HG03378 (cell line): ENCODE measurements around the gene AGAP9.
"Not testable (repeated sequence)": the region's sequence is repeated elsewhere in the genome, so short reads cannot be mapped to it uniquely, and the experiment has no call there.

Source experiments
- ATAC-seq: cut with Tn5 transposase; IDR thresholded peaks from one replicate; pipeline ENCODE4 v1.9.1; 2021; ENCODE audit warnings: mild to moderate bottlenecking, moderate library complexity; ENCODE audit not compliant: unreplicated experiment

AGAP9 gene

DNA sequence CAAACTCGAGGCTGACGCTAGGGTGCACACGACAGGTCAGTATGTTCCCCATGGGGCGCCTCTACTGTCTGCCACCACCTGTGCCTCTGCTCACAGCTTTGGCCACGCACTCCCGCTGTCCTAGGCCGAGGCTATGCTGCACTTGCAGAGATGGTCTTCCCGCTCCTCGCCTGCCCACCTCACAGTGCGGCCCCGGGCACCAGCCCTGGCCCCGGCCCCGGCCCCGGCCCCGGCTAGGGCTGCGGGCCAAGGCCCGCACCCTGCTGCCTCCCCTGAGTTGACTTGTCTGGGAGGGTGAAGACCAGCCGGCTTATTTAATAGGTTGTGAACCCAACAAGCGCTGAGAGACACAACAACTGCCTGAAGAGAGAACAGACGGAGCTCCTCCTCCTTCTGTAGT lies at the start of gene AGAP9:
TSS of gene AGAP9 (minus strand) at position 164 of the 400 bp plus-strand sequence. CDS start at position 52, 112 bp downstream.
- ATAC-seq, result not testable (repeated sequence)

DNA sequence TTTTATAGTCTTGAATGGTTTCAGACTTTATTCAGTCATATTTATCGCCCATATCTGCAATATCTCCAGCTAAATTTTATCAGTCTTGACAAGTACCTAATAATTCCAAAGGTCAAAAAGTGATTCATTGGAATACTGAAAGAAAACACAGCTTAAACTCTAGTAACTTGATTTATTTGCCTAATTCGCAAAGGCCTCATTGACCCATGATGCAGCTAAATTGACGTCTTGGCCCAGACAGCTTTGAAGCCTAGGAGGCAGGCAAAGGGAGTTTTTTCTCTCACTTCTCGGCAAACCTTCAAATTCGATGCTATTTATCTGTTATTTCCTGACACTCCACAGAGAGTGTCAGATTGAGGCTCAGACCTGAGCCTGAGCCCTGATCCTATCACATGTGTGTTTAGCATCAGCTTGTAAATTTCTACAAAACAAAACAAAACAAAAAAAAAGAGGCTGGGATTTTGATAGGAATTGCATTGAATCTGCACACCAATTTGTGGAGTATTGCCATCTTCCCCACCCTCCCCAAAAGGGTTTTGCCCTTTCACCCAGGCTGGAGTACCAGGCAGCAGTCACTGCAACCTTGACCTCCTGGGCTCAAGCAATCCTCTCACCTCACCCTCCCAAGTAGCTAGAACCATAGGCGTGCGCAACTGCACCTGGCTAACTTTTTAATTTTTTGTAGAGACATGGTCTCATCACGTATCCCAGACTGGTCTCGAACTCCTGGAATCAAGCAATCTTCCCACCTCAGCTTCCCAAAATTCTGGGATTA lies 47.9 kb upstream of the AGAP9 start:
- ATAC-seq, result not testable (repeated sequence)

DNA sequence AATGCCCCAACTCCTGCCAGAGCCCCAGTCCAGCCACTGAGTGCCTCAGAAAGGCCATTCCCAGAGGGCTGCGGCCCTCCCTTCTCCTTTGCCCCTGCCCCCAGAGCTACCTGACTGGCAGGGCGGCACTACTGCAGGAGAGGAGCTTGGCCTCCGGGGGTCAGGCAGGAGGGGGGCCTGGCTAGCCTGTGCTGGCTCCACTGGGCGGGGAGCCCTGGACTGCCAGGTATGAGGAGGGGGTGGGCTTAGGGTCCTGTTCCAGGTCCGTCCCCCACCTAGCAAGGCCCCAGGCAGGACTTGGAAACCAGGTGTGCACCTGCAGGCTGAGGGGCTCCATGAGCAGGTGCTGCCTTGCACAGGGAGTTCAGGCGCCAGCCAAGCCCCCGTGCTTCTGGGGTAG lies 43.3 kb upstream of the AGAP9 start:
- not testable (repeated sequence) for ATAC-seq

DNA sequence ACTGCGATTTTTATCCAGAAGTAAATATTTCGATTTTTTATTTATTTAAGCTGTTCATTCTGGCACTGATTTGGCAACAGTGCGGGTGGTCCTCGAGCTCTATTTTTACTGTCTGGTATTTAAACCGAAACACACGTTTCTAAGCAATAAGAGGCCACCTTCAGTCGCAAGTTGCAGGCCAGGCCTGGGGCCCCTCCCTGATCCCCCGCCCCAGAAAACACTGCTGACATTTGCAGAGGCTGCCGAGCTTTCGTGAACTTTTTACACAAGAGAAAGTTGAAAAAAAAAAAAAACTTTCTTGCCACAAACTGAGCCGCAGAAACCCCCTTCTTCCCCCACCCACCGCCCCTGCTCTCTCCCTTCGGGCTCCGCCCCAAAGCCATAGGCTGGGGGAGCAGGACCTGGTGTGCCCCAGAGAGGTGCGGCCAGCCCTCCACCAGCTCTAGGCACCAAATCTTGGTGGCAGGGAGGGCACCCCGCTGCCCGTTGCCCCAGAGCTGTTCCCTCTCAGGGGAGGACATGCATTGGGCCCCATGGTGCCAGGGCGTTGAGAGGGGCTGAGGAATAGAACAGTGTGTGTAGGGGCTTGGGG lies 42.8 kb upstream of the AGAP9 start:
- ATAC-seq, result not testable (repeated sequence)

DNA sequence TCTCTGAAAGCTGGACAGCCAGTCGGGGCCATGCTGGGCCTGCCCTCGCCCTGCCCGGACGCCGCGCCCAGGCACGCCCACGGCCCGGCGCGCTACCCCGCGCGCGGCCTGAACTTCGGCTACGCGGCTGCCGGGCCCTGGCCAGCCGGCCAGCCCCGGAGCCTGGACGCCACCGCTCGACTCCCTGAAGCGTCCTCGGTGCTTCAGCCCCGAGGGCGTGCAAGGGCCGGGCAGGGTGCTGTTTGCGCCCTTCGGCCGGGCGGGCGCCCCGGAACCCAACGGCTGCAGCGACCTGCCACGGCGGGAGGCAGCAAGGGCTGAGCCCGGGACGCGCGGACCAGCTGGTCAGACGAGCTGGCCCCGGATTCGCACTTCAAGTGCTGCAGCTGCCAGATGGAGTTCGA lies 42.1 kb upstream of the AGAP9 start:
- ATAC-seq, result not testable (repeated sequence)

DNA sequence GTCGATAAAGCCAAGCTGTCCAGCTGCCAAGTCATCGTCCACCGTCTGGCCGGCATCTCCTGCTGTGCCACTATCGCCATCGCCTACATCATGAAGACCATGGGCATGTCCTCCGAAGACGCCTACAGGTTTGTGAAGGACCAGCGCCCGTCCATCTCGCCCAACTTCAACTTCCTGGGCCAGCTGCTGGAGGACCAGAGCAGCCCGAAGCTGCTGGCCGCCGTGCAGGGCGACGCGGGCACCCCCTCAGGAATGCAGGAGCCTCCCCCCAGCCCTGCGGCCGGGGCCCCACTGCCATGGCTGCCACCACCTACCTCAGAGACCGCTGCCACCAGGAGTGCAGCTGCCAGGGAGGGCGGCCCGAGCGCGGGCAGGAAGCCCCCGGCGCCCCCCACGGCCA lies 41.5 kb upstream of the AGAP9 start:
- not testable (repeated sequence) for ATAC-seq

DNA sequence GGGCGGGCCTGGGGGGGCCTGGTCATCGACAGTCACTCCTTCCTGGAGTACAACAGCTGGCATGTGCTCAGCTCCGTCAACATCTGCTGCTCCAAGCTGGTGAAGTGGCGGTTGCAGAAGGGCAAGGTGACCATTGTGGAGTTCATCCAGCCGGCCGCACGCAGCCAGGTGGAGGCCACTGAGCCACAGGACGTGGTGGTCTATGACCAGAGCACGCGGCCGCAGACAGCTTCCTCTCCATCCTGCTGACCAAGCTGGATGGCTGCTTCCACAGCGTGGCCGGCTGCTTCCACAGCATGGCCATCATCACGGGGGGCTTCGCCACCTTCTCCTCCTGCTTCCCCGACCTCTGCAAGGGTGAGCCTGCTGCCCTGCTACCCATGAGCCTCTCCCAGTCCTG lies 40.9 kb upstream of the AGAP9 start:
- ATAC-seq, result not testable (repeated sequence)

DNA sequence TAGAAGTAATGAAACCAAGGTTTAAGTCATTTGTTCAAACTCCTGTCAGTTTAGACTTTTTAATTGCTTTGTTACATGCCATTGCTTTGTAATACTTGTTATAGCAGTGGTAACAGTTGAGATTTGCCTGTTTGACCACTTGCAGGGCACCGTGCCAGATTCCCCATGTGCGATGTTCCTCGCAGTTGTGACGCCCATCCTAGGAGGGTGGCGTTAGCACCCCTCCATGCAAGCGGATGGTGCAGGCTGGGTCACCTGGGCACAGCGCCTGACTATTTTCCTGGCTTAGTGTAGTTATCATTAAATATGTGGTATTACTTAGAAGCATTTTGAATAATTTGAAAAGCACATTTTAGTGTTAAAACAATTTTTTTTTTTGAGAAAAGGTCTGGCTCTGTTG lies 37.0 kb upstream of the AGAP9 start:
- ATAC-seq, result not testable (repeated sequence)

DNA sequence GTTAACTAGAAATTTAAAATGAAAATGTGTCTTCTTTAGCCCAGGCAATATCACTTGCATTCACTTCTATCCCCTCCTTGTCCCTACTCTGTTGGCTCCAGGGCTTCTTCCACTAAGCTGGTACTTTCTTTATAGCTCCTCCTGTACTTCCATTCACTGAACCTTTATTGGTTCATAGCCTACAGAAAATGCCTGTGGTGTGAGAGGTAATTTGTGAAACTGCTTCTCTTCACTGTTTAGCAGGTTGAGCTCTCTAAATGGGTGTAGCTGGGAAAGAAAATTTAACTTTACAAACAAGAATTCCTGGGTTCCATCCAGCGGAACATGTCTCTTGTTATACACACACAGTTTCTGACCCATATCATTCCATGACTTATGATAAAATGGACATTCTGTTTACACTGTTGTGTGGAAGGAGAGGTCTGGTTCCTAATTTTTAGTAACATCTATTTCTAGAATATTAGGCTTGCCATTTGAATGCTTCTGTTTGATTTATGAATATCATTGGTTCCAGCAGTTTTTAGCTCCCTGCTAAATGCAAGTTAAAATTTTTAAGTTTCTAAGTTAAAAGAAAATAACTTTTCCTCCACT lies 36.4 kb upstream of the AGAP9 start:
- not testable (repeated sequence) for ATAC-seq

DNA sequence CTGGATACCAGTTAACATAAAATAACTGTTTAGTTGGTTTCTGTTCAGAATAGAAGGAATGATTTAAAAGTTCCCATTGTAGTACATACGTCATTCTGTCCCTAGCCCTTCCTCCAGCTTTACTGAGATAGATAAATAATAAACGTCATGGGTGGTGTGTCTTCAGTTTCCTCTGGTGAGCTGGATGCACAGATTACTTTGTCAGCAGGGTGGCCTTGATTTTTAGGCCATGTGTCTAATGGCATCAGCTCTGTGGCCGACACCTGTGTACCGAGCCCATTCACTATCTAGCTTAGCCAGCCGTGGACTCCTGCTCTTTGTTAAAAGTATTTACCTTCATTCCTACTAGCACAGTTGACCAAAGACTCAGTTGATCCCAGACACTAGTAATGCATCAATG lies 34.7 kb upstream of the AGAP9 start:
- ATAC-seq, result not testable (repeated sequence)

DNA sequence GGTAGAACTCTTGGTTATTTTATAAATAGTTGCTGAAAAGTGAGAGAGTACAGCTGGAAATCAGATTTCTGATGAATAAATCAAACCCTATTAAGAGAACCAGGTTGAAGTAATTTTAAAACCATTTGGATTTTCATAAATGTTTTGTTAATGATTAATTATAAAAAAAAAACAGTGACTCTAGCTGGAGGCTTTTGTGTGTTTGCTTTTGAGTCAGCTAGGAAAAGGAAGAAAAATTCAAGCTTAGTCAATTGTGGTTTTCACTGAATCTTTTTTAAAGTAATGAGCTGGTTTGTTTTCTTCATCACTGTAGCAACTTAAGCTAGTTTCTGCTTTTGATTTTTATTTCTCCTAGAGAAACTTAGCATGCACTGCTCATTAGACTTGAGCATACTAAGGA lies 34.2 kb upstream of the AGAP9 start:
- ATAC-seq, result peak; percentile 46

DNA sequence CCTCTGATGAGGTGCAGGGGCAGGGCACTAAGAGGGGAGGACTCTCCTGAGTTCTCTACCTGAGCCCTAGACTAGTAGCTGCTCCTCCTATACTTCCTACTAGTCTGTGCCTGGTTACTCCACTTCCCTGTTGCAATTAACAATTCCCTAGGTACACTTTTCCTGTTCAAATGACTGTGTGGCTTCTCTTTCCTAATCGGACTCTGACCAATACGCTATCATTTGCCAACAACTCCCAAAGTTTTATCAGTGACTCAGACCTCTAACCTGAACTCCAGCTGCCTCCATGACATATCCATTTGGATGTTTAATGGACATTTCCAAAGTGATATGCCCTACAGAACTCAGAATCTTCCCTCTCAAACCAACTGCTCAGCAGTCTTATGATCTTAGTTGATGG lies 31.9 kb upstream of the AGAP9 start:
- ATAC-seq, result not testable (repeated sequence)

DNA sequence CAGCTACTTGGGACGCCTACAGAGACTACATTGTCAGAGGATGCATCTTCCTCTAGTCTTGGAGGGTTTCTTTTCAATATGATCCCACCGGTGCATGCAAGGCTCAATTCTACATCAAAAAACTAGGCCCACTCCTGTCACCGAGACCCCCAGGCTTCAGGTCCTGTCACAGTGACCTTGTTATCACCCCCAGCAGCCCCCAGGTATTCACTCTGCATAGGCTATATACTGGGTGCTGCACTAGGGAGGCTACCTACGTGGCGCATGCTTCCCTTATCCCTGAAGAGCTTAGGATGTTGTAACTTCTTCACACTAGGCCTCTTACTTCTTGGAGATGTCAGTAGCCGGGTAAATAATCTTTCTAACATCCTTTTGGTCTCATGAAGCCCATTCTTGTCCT lies 31.1 kb upstream of the AGAP9 start:
- ATAC-seq, result not testable (repeated sequence)

DNA sequence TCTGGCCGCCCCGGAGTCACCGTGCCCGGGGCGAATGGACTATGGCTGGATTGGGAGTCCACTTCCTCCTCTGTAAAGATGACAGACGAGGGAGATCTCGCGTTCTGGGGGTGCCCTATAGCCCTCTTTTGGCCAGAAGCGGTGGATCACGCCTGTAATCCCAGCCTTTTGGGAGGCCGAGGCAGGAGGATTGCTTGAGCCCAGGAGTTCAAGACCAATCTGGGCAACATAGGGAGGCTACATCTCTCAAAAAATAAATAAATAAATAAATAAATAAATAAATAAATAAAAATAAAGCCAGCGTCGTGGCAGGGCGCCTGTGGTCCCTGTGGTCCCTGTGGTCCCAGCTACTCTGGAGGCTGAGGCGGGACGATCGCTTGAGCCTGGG lies 30.4 kb upstream of the AGAP9 start:
- not testable (repeated sequence) for ATAC-seq

DNA sequence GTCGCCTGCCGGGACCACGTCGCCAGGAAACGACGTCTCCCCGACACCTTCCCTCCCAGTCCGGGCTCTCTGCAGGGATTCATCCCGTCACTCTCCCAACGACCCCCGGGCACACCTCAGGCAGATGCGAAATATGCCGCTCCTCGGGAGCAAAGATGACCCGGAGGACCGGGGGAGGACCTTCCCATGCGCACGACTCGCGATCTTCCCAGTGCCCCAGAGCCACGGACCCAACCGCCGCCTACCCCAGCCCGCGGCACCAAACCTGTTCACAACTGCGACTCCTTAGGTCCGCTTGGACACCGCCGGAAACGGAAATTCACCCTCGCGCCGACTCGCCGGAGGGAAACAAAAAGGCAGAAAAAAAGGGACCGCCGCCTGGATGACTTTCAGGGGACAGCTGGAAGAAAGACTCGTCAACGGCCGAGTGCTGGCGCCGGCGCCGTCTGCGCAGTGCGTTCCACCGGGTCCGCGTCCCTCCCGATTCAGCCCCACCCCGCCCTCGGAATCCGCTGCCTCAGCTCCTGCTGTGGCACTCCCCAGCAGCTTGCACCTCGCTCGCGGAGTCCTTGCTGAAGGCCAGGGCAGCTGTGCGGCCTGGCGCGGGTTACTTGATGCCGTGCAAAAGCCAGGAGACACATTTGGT lies 29.9 kb upstream of the AGAP9 start:
- ATAC-seq, result peak; percentile 69

DNA sequence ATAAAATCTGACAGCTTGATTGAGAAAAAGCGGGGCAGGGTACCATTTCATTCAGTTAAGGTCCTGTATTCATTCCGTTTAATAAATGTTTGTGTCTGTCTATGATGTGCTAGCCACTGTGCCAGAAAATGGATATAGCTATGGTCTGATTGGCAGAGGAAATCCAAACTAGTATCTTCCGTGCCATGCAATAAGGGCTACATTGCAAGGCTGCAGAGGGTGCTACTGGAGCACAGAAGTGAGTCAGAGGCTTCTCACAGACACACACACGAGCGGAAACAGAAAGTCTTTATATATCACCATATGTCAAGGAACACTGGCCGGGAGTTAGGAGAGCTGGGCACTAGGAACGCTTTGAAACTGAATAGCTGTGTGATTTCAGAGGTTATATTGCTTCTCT lies 29.3 kb upstream of the AGAP9 start:
- peak; percentile 60 for ATAC-seq

DNA sequence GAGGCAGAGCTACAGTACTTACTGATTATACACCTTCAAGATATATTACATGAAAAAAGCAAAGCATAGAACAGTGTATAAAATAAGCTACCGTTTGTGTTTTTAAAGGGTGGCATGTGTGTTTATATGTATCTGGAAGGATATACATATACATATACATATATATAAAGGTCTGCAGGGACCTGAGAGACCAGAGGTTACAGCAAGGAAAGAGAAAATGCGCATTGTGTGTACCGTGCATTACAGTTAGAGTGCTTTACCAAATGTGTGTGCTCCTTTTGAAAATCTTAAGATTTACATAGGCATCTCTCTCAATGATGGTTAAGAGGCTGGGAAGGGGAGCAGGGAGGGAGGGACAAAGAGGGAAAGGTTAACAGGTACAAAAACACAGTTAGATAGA lies 23.8 kb upstream of the AGAP9 start:
- not testable (repeated sequence) for ATAC-seq

DNA sequence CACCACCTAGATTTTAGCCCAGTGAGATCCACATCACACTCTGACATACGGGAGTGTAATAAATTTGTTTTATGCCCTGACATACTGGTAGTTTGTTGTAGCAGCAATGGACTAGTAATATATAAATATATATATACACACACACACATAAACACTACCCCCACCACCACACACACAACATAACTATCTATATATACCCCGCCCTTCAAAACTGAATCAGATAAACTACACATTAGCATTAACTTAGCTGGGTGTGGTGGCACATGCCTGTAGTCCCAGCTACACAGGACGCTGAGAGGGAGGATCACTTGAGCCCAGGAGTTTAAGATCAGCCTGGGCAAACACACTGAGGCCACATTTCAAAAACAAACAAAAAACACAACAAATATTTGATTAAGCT lies 13.0 kb upstream of the AGAP9 start:
- ATAC-seq, result not testable (repeated sequence)

DNA sequence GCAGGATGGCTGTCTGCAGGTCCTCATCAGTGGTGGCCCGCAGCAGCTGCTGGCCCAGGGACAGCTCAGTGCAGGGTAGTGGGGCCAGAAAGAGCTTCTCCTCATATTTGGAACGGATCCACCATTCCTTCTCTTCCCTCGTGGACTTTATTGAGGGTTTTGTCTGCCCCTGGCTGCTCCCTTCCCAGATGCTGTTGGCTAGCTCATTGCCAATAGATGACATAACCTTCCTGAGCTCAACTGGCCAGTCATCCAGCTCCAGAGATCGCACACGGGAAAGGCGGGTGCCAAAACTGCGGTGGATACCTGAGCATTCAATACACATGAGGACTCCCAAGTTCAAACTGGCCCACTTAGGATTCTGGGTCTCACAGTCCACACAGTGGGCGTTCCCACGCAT lies 21.1 kb downstream of the AGAP9 start:
- not testable (repeated sequence) for ATAC-seq

DNA sequence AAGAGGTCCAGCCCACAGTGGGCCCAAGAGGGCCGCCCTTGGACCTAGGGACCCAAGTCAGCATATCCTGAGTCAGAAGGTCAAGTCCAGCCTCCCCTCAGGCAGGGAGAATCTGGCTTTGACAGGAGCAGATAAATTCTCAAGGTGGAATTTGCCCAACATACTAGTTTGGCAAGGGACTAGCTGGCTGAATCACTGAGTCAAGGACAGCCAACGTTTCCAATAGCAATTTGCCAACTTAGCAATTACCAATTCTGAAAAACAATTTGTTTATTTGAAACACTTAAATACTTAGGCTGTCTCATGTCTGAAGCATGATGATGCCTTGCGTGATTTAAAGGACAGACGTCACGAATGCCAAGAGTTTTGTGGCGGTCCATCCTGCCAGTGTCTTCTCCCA lies 29.2 kb downstream of the AGAP9 start:
- not testable (repeated sequence) for ATAC-seq

DNA sequence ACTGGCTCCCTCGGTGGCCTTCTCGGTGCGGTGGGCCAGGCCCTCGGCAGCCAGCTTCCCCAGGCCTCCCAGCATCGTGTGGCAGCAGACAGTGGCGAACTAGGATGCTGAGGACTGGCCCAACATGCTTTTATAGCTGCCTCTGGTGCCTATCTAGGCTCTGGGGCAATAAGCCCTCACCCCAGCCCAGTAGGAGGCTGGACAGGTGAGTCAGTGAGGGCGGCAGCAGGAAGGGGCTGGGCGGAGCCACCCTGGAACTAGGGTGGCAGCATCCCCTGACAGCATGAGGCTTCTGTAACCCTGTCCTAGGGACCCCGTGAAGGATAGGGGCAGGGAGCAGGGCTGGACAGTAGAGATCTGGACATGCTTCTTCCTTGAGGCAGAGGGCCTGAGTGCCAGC lies 31.8 kb downstream of the AGAP9 start, which contains the start of gene FAM25G:
TSS of gene FAM25G (minus strand) at position 101 of the 400 bp plus-strand sequence. CDS start at position 75, 26 bp downstream.
- ATAC-seq, result not testable (repeated sequence)
